Stimulated activated CD4-positive, alpha-beta T cell treated with anti-CD3 and anti-CD28 coated beads, Interleukin-15, amount 100 ng/mL, for 24 hours (primary cell): Measurements from ENCODE around the gene MAST2.

ENCODE experiments used
- DNase-seq: peaks from one replicate; pipeline ENCODE4 v3.0.0-alpha.2; 2020

The MAST2 gene

GRCh38 chr1:46076343-46076742 lies 272.9 kb downstream of the MAST2 start:
- DNase-seq, result no peak

GRCh38 chr1:46077644-46078043 lies 274.2 kb downstream of the MAST2 start:
- DNase-seq, result no peak

DNA sequence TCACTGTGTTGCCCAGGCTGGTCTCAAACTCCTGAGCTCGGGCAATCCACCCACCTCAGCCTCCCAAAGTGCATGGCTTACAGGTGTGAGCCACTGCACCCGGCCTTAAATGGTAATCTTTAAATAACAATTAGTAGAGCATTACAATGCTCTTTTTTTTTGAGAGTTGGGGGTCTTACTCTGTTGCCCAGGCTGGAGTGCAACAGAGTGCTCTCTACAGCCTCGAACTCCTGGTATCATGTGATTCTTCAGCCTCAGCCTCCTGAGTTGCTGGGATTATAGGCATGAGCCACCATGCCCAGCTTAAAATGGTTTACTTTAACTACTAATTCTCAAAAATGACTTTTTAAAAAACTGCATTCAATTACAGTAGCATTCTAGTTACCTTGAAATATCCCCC lies 276.8 kb downstream of the MAST2 start:
- no peak for DNase-seq

DNA sequence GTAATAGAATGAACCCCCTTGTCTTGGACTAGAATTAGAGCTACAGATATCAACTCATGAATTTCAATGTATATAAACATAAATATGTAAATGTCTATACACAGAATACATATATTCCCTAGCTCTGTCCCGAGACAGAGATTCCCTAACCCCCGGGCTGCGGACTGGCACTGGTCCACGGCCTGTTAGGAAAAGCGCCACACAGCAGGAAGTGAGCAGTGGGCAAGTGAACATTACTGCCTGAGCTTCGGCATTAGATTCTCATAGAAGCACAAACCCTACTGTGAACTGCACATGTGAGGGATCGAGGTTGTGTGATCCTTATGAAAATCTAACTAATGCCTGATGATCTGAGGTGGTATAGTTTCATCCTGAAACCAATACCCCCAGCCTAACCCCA lies 277.8 kb downstream of the MAST2 start:
- DNase-seq, result no peak

DNA sequence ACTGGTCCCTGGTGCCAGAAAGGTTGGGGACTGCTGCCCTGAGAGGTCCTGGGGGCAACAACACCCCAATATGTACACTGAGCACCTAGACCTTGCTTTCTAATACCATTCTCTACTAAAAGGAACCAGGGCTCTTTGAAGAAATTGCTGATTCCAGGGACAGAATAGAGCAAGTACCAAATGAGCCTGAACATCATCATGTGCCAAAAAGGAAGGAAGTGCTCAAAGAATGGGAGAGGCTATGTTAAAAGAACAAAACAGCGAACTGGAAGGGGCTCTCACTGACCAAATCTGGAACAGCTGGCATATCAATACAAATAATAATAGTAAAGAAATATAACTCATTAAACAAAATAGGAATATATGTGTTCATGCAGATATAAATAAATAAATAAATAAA lies 278.2 kb downstream of the MAST2 start:
- no peak for DNase-seq

DNA sequence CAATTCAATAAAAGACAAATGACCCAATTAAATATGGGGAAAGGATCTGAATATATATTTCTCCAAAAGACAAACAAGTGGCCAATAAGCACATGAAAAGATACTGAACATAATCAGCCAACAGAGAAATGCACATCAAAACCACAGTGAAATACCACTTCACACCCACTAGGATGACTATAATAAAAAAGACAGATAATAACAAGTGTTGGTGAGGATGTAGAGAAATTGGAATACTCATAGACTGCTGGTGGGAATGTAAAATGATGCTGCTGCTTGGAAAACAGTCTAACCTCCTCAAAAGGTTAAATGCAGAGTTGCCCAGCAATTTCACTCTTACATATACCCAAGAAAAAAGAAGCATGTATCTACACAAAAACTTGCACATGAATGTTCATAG lies 280.2 kb downstream of the MAST2 start:
- DNase-seq, result no peak

- no peak for DNase-seq
Measured at GRCh38 chr1:46084553-46085451, 281.4 kb downstream of the MAST2 start.
